ACC112 (cell line): ENCODE measurements around the gene IHH.

Experiments used
- H2AFZ ChIP-seq: fragments of 200-600 bp; sonication (generic); one replicate; pipeline ENCODE4 v1.6.0; 2017; ENCODE audit warnings: antibody characterized with exemption, low read length; ENCODE audit not compliant: unreplicated experiment
- H3K27ac ChIP-seq: fragments of 200-600 bp; sonication (generic); 2 replicates; pipeline ENCODE4 v1.5.1; 2014; ENCODE audit warnings: low read depth, mild to moderate bottlenecking, antibody characterized with exemption, low read length, moderate library complexity
- H3K27me3 ChIP-seq: fragments of 200-600 bp; sonication (generic); 2 replicates; pipeline ENCODE4 v1.6.1; 2014; ENCODE audit warnings: mild to moderate bottlenecking, antibody characterized with exemption, low read length, moderate library complexity, mixed read lengths; ENCODE audit not compliant: insufficient read depth
- H3K36me3 ChIP-seq: fragments of 200-600 bp; sonication (generic); 2 replicates; pipeline ENCODE4 v1.6.1; 2016; ENCODE audit warnings: mild to moderate bottlenecking, antibody characterized with exemption, low read length, moderate library complexity, mixed read lengths; ENCODE audit not compliant: insufficient read depth
- H3K4me1 ChIP-seq: fragments of 200-600 bp; sonication (generic); one replicate; pipeline ENCODE4 v1.6.1; 2016; ENCODE audit warnings: low read length, mixed read lengths; ENCODE audit not compliant: insufficient read depth, unreplicated experiment, control insufficient read depth
- H3K4me3 ChIP-seq: fragments of 200-600 bp; sonication (generic); 2 replicates; pipeline ENCODE4 v1.5.1; 2014; ENCODE audit warnings: mild to moderate bottlenecking, low read depth, low read length
- H3K79me2 ChIP-seq: fragments of 200-600 bp; sonication (generic); one replicate; pipeline ENCODE4 v1.6.0; 2016; ENCODE audit warnings: low read length; ENCODE audit not compliant: control insufficient read depth, unreplicated experiment, insufficient read depth

The IHH gene

GRCh38 chr2:219076253-219076652 lies 15.5 kb upstream of the IHH start:
- Histone ChIP-seq H3K36me3 (peaks cover 4% of the 10 kb centered on the region; the same call in 1 of the 2 replicates), H3K79me2 (no peaks in the 10 kb centered on the region), H3K27me3 (no peaks in the 10 kb centered on the region), H2AFZ (no peak overlapping the region), H3K27ac (no peak overlapping the region), H3K4me3 (no peak overlapping the region), H3K4me1 (no peaks in the 10 kb centered on the region)

GRCh38 chr2:219073413-219074129 lies 12.8 kb upstream of the IHH start:
- Histone ChIP-seq H3K4me1 (no peaks in the 10 kb centered on the region), H3K27me3 (no peaks in the 10 kb centered on the region), H2AFZ (no peak overlapping the region), H3K4me3 (no peak overlapping the region), H3K36me3 (peaks cover 4% of the 10 kb centered on the region; the same call in 1 of the 2 replicates), H3K79me2 (no peaks in the 10 kb centered on the region), H3K27ac (no peak overlapping the region)

GRCh38 chr2:219072741-219073250 lies 12.1 kb upstream of the IHH start:
- no peak overlapping the region for H3K4me3 ChIP-seq
- no peak overlapping the region for H3K27ac ChIP-seq
- no peaks in the 10 kb centered on the region for H3K27me3 ChIP-seq
- no peak overlapping the region for H2AFZ ChIP-seq
- peaks cover 4% of the 10 kb centered on the region; the same call in 1 of the 2 replicates for H3K36me3 ChIP-seq
- no peaks in the 10 kb centered on the region for H3K79me2 ChIP-seq
- H3K4me1 ChIP-seq, result no peaks in the 10 kb centered on the region

- Histone ChIP-seq H3K36me3 (no peaks in the 10 kb centered on the region), H2AFZ (no peak overlapping the region), H3K4me3 (no peak overlapping the region), H3K27ac (no peak overlapping the region), H3K27me3 (no peaks in the 10 kb centered on the region), H3K4me1 (no peaks in the 10 kb centered on the region), H3K79me2 (no peaks in the 10 kb centered on the region)
Measured at GRCh38 chr2:219071131-219071816, 10.6 kb upstream of the IHH start.

GRCh38 chr2:219065484-219065883 lies 4.8 kb upstream of the IHH start:
- Histone ChIP-seq H3K4me1 (no peaks in the 10 kb centered on the region), H2AFZ (no peak overlapping the region), H3K27me3 (peaks cover 32% of the 10 kb centered on the region), H3K79me2 (no peaks in the 10 kb centered on the region), H3K36me3 (no peaks in the 10 kb centered on the region), H3K4me3 (no peak overlapping the region), H3K27ac (no peak overlapping the region)

GRCh38 chr2:219062081-219062480 lies 1.4 kb upstream of the IHH start:
- Histone ChIP-seq H3K4me1 (peaks cover 9% of the 10 kb centered on the region), H2AFZ (no peak overlapping the region), H3K4me3 (no peak overlapping the region), H3K36me3 (no peaks in the 10 kb centered on the region), H3K27ac (no peak overlapping the region), H3K79me2 (no peaks in the 10 kb centered on the region), H3K27me3 (peaks cover 64% of the 10 kb centered on the region)

- Histone ChIP-seq H3K27me3 (peaks cover 79% of the 10 kb centered on the region), H3K27ac (no peak overlapping the region), H2AFZ (no peak overlapping the region), H3K4me1 (peaks cover 9% of the 10 kb centered on the region), H3K36me3 (no peaks in the 10 kb centered on the region), H3K4me3 (0 out of 2 replicates have a peak overlapping the region, but pooled peaks have one; percentile 34), H3K79me2 (no peaks in the 10 kb centered on the region)
Measured at GRCh38 chr2:219059725-219060682, 717 bp downstream of the IHH start.

GRCh38 chr2:219059375-219059724 lies 1.4 kb downstream of the IHH start:
- peak overlapping the region; percentile 34; the same call in 1 of the 2 replicates for H3K4me3 ChIP-seq
- no peaks in the 10 kb centered on the region for H3K36me3 ChIP-seq
- peaks cover 79% of the 10 kb centered on the region for H3K27me3 ChIP-seq

GRCh38 chr2:219058541-219059374 lies 2.0 kb downstream of the IHH start:
- H3K36me3 ChIP-seq, result no peaks in the 10 kb centered on the region
- peaks cover 9% of the 10 kb centered on the region for H3K4me1 ChIP-seq
- no peak overlapping the region for H3K27ac ChIP-seq
- no peak overlapping the region for H2AFZ ChIP-seq
- H3K4me3 ChIP-seq, result peak overlapping the region; percentile 34; the same call in 1 of the 2 replicates
- H3K27me3 ChIP-seq, result peaks cover 78% of the 10 kb centered on the region
- H3K79me2 ChIP-seq, result no peaks in the 10 kb centered on the region

More at GRCh38 chr2:219059375-219059724, 1.4 kb downstream of the IHH start:
- no peaks in the 10 kb centered on the region for H3K79me2 ChIP-seq
- peaks cover 9% of the 10 kb centered on the region for H3K4me1 ChIP-seq
- H2AFZ ChIP-seq, result no peak overlapping the region
- no peak overlapping the region for H3K27ac ChIP-seq
